ENCODE results near the gene LILRA6.

GRCh38 chr19:54254195-54254906 lies 11.8 kb upstream of the LILRA6 start:
- TF ChIP-seq, protein P1, sequence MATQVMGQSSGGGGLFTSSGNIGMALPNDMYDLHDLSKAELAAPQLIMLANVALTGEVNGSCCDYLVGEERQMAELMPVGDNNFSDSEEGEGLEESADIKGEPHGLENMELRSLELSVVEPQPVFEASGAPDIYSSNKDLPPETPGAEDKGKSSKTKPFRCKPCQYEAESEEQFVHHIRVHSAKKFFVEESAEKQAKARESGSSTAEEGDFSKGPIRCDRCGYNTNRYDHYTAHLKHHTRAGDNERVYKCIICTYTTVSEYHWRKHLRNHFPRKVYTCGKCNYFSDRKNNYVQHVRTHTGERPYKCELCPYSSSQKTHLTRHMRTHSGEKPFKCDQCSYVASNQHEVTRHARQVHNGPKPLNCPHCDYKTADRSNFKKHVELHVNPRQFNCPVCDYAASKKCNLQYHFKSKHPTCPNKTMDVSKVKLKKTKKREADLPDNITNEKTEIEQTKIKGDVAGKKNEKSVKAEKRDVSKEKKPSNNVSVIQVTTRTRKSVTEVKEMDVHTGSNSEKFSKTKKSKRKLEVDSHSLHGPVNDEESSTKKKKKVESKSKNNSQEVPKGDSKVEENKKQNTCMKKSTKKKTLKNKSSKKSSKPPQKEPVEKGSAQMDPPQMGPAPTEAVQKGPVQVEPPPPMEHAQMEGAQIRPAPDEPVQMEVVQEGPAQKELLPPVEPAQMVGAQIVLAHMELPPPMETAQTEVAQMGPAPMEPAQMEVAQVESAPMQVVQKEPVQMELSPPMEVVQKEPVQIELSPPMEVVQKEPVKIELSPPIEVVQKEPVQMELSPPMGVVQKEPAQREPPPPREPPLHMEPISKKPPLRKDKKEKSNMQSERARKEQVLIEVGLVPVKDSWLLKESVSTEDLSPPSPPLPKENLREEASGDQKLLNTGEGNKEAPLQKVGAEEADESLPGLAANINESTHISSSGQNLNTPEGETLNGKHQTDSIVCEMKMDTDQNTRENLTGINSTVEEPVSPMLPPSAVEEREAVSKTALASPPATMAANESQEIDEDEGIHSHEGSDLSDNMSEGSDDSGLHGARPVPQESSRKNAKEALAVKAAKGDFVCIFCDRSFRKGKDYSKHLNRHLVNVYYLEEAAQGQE (IDR thresholded peaks at IDR 0.05; ENCODE audit: insufficient read depth in 1 of 2, low read depth in 2 of 2, low read length in 1 of 2) = no peak
- TF ChIP-seq CTCF (IDR thresholded peaks at IDR 0.05) (no peak), POLR2AphosphoS5 (IDR thresholded peaks at IDR 0.05; ENCODE audit: low read depth, low read length) (no peak)
